ENCODE measurements around the gene GEMIN2. TPM values are rescaled to one million over a fixed set of nuclear protein-coding genes. Genes with fewer than 3 reads are reported as not detected.

GEMIN2 gene
- polyA plus RNA-seq, 2 of the 4 experiments (the other 2 are of a cell fraction) = 30.6 to 67.8 TPM

- Histone ChIP-seq H3K27ac (no peak overlapping the region), H3K4me2 (no peak overlapping the region), H3K4me3 (no peak overlapping the region), H3K9me3 (no peaks in the 10 kb centered on the region), H3K4me1 (no peaks in the 10 kb centered on the region)
- 82% methylated on average over 6 of the region's 6 CpGs for WGBS (ENCODE audit: missing lambda C conversion rate)
- ChIA-PET CTCF (interaction anchor here (0.7 kb wide), 1 partner anchor 19 kb away, joined by 3 read pairs; no protein-coding TSS in a partner anchor), POLR2A (interaction anchor here (2.5 kb wide), 1 partner anchor 13 kb away, joined by 10 read pairs; the partner anchor contains the start of gene TRAPPC6B)
- no peak for TF ChIP-seq HOXA7 (CRISPR knock-in tag; IDR thresholded peaks at IDR 0.05)
- no peak for ATAC-seq
- no peak for DNase-seq (ENCODE audit: low read depth in 1 of 2, low spot score in 1 of 2)
- no peak for FAIRE-seq
These were observed 43.4 kb downstream of the GEMIN2 start for GRCh38 chr14:39157491-39157890.

- FAIRE-seq = no peak
- no peak overlapping the region for H3K4me3 ChIP-seq
These were observed 44.2 kb downstream of the GEMIN2 start for GRCh38 chr14:39158222-39158858.

More at GRCh38 chr14:39158222-39158858, 44.2 kb downstream of the GEMIN2 start:
- Histone ChIP-seq H3K4me1 (no peaks in the 10 kb centered on the region), H3K27ac (no peak overlapping the region), H3K4me2 (no peak overlapping the region), H3K9me3 (no peaks in the 10 kb centered on the region)
- ATAC-seq (no peak), DNase-seq (ENCODE audit: low read depth in 1 of 2, low spot score in 1 of 2) (no peak)
- WGBS (ENCODE audit: missing lambda C conversion rate) = 74% methylated on average over 6 of the region's 6 CpGs
- ChIA-PET POLR2A (interaction anchor here (2.5 kb wide), 1 partner anchor 12 kb away, joined by 10 read pairs; the partner anchor contains the start of gene TRAPPC6B), CTCF (no interaction called here)
- no peak for TF ChIP-seq POLR2AphosphoS2 (conservative IDR thresholded peaks at IDR 0.05; ENCODE audit: low read length)
- TF ChIP-seq PBX3 (IDR thresholded peaks at IDR 0.05) = no peak
- TF ChIP-seq PHF8 (IDR thresholded peaks at IDR 0.05; ENCODE audit: borderline replicate concordance, low read depth) = no peak
- no peak for TF ChIP-seq CTCF (IDR thresholded peaks at IDR 0.05)
- TF ChIP-seq HOXA7 (CRISPR knock-in tag; IDR thresholded peaks at IDR 0.05) = no peak
- TF ChIP-seq REST (IDR thresholded peaks at IDR 0.05) = no peak
- no peak for TF ChIP-seq KDM1A (IDR thresholded peaks at IDR 0.05; ENCODE audit: low read depth)
- TF ChIP-seq MAZ (IDR thresholded peaks at IDR 0.05; ENCODE audit: borderline replicate concordance, low read depth, low read length) = no peak
- TF ChIP-seq FOSB (CRISPR knock-in tag; IDR thresholded peaks at IDR 0.05) = no peak
- no peak for TF ChIP-seq CBX8 (IDR thresholded peaks at IDR 0.05)
- TF ChIP-seq SREBF2 (IDR thresholded peaks at IDR 0.05) = no peak
- no peak for TF ChIP-seq NFE2L2 (conservative IDR thresholded peaks at IDR 0.05; ENCODE audit: low read length)
- TF ChIP-seq HDAC2 (IDR thresholded peaks at IDR 0.05) = no peak
- no peak for TF ChIP-seq HOXB13 (CRISPR knock-in tag; IDR thresholded peaks at IDR 0.05; ENCODE audit: low read depth)
- no peak for TF ChIP-seq POLR2A (IDR thresholded peaks at IDR 0.05; ENCODE audit: low read length)
